ENCODE results near the gene FBXL7. TPM values are rescaled to one million over a fixed set of nuclear protein-coding genes. Genes with fewer than 3 reads are reported as not detected.

The FBXL7 gene
- total and polyA plus RNA-seq, 5 experiments from 2014 or later = not detected

DNA sequence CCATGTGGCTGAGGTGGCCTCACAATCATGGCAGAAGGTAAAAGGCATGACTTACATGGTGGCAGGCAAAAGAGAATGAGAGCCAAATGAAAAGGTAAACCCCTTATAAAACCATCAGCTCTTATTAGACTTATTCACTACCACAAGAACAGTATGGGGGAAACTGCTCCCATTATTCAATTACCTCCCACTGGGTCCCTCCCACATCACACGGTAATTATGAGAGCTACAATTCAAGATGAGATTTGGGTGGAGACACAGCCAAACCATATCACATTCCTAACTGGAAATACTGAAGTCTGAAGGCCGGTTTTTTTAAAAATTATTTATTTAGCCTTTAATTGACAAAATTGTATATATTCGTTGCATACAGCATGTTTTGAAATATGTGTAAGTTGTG lies 28.5 kb downstream of the FBXL7 start:
- POLR2A ChIA-PET = no interaction called here
- H3K36me3 Mint-ChIP-seq = no peaks in the 10 kb centered on the region
- H3K27me3 Mint-ChIP-seq = no peaks in the 10 kb centered on the region
- H3K4me1 Mint-ChIP-seq = no peaks in the 10 kb centered on the region
- H3K4me3 Mint-ChIP-seq = no peak overlapping the region
- DNase-seq (no peak), ATAC-seq (no peak)
- no peak overlapping the region for H3K27ac Mint-ChIP-seq
- peaks cover 5 to 27% (median 8%) of the 10 kb centered on the region in 9 donors for H3K9me3 Mint-ChIP-seq

DNA sequence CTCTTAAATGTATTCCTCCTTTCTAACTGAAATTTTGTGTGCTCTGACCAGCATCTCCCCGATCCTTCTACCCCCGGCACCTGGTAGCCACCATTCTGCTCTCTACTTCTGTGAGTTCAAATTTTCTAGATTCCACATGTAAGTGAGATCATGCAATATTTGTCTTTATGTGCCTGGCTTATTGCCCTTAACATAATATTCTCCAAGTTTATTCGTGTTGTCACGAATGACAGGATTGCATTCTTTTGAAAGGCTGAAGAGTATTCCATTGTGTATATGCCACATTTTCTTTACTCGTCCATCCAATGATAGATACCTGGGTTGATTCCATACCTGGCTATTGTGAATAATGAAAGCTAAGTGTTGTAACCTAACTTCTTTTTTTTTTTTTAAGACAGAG lies 29.0 kb downstream of the FBXL7 start:
- POLR2A ChIA-PET = no interaction called here
- Mint-ChIP-seq H3K27ac (no peak overlapping the region), H3K27me3 (no peaks in the 10 kb centered on the region), H3K36me3 (no peaks in the 10 kb centered on the region), H3K4me1 (no peaks in the 10 kb centered on the region), H3K4me3 (no peak overlapping the region), H3K9me3 (peaks cover 5 to 27% (median 8%) of the 10 kb centered on the region in 9 donors)
- ATAC-seq (no peak), DNase-seq (no peak)

DNA sequence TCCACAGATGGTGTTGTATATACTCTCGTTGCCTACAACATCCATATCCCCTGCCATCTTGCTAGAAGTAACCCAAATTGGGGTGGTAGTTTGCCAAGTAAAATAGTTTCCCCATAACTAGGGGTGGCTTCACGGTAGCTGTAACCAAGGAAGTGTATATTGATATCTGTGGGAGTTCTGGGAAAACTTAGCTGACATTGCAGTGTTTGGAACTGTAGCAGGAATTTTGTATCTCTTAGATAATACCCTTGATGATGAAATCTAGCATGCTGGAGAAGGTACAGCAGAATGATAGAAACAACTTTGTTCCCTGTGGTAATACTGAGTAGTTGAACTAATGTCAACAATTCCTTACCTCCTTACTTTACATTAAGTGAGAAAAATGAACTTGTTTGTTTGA lies 29.8 kb downstream of the FBXL7 start:
- POLR2A ChIA-PET = no interaction called here
- Mint-ChIP-seq H3K4me3 (no peak overlapping the region), H3K9me3 (peaks cover 5 to 34% (median 8%) of the 10 kb centered on the region in 9 donors), H3K27me3 (no peaks in the 10 kb centered on the region), H3K27ac (no peak overlapping the region), H3K4me1 (no peaks in the 10 kb centered on the region), H3K36me3 (no peaks in the 10 kb centered on the region)
- ATAC-seq (no peak), DNase-seq (no peak)

DNA sequence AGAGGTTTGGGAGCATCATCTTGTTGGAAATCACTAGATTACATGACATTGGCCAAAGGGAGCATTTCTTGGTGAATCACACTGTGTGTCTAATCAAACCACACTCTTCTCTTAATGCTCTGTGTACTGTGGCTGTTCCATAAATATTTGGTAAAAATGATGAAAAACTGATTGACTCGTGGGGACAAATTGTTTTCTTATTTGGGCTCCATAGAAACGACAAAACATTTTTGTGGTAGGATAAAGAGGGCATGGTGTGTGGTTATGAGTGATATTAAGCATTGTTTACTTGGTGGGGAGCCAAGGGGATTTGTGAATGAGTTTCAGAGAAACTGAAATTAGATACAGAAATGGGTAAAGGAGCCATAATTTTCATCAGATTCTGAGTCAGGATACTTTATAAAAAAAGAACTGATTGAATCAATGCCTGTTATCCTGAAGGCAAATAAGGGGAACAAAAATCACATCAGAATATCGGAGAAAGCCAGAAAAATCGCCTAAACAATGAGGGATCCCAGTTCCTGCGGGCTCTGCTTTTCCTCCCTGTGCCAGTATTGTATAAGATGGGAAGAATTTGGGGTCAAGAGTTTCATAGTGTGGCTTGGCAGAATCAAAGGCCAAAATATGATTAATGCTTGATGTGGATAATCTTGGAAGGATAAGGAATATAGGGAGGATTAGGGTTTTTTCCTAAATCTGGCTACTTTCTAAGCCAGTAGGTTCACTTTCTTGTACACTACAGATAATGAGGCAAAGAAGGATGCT lies 33.3 kb downstream of the FBXL7 start:
- peaks cover 3 to 45% (median 9%) of the 10 kb centered on the region in 9 donors for H3K9me3 Mint-ChIP-seq
- ATAC-seq = no peak
- DNase-seq = no peak
- no peaks in the 10 kb centered on the region for H3K36me3 Mint-ChIP-seq
- H3K27ac Mint-ChIP-seq = no peak overlapping the region
- POLR2A ChIA-PET = no interaction called here
- no peaks in the 10 kb centered on the region for H3K4me1 Mint-ChIP-seq
- no peak overlapping the region for H3K4me3 Mint-ChIP-seq
- no peaks in the 10 kb centered on the region for H3K27me3 Mint-ChIP-seq

DNA sequence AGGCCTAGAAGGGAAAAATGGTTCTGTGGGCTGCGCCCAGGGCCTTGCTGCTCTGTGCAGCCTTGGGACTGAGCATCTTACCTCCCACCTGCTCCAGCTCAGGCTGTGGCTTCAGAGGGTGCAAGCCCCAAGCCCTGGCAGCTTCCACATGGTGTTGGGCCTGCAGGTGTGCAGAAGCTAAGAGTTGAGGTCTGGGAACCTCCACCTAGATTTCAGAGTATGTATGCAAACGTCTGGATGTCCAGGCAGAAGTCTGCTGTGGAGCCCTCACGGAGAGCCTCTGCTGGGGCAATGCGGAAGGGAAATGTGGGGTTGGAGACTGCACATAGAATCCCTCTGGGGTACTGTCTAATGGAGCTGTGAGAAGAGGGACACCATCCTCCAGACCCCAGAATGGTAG lies 36.0 kb downstream of the FBXL7 start:
- POLR2A ChIA-PET = no interaction called here
- no peak overlapping the region for H3K27ac Mint-ChIP-seq
- H3K9me3 Mint-ChIP-seq = peaks cover 2 to 34% (median 9%) of the 10 kb centered on the region in 9 donors
- no peak overlapping the region for H3K4me3 Mint-ChIP-seq
- no peaks in the 10 kb centered on the region for H3K36me3 Mint-ChIP-seq
- no peaks in the 10 kb centered on the region for H3K27me3 Mint-ChIP-seq
- ATAC-seq (no peak), DNase-seq (no peak)
- H3K4me1 Mint-ChIP-seq = no peaks in the 10 kb centered on the region

DNA sequence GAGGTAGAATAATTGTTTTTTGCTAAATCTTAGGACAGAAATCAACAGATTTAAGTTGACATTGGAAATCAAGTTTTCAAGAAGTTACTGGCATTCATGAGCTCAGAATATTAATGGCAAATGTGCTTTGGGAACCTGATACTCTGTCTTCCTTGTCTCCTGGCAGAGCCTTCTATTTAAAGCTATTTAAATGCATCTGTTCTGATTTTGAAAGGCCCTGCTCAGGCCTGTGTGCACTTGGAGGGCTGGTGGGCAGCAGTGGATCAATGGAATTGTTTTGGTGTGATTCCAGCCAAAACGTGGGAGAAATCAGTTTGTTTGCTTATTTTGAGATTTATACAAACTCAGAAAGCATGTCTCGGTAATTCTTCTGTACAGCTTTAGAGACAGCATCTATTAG lies 38.5 kb downstream of the FBXL7 start:
- DNase-seq (no peak), ATAC-seq (no peak)
- Mint-ChIP-seq H3K27me3 (no peaks in the 10 kb centered on the region), H3K4me1 (no peaks in the 10 kb centered on the region), H3K4me3 (no peak overlapping the region), H3K36me3 (no peaks in the 10 kb centered on the region), H3K9me3 (peaks cover 0 to 23% (median 6%) of the 10 kb centered on the region in 9 donors), H3K27ac (no peak overlapping the region)
- POLR2A ChIA-PET = no interaction called here

DNA sequence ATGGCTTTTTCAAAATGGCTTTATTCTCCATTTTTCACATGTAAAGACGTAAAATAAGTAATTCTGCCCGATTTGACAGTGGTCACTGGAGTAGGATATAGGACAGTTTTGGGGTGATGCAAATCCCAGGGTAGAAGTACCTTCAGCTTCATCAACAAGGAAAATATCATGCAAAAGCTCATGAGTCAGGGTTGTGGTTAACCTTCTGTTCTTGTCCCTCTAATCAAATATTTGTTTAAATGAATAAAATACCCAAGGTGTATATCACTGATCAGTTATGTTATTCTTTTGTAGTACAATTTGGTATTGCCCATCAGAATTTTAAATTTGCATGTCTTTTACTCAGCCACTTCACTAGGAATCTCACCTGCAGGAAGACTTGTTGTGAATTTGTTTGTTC lies 40.0 kb downstream of the FBXL7 start:
- H3K9me3 Mint-ChIP-seq = peaks cover 0 to 15% (median 6%) of the 10 kb centered on the region in 9 donors
- DNase-seq (no peak), ATAC-seq (no peak)
- H3K36me3 Mint-ChIP-seq = no peaks in the 10 kb centered on the region
- H3K4me1 Mint-ChIP-seq = no peaks in the 10 kb centered on the region
- H3K27ac Mint-ChIP-seq = no peak overlapping the region
- no peak overlapping the region for H3K4me3 Mint-ChIP-seq
- POLR2A ChIA-PET = no interaction called here
- no peaks in the 10 kb centered on the region for H3K27me3 Mint-ChIP-seq

DNA sequence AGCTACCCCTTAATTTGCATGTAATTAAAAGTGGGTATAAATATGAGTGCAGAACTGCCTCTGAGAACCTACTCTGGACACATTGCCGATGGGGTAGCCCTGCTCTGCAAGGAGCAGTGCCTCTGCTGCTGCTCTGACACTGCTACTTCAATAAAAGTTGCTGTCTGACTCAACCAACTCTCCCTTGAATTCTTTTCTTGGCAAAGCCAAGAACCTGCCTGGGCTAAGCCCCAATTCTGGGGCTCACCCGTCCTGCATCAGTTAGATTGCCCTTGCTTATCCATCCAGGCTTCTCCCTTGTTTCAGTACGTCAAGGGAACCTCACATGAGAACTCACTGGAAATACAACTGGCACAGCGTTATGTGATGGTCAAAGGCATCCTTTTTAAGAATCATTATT lies 44.1 kb downstream of the FBXL7 start:
- H3K27ac Mint-ChIP-seq = no peak overlapping the region

DNA sequence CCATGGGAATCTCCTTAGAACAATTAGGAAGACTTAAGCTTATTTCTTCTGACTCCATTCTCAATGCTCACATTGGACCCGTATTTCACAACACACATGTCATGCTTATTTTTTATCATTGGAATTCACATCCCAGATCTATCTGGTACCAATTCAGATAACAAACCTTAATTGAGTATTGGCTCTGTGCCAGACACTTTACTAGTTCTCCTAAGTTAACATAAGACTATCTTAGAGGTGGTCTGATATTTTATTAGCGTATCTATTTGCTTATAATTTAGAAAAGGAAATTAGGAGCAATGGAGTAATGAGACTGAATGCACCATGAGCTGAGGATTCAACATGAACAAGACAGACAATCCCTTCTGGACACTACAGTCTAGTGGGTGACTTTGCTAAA lies 45.1 kb downstream of the FBXL7 start:
- Mint-ChIP-seq H3K4me3 (no peak overlapping the region), H3K27me3 (peaks cover 0 to 3% (median 0%) of the 10 kb centered on the region in 5 donors)

More for the DNA sequence above, 44.1 kb downstream of the FBXL7 start:
- Mint-ChIP-seq H3K4me1 (no peaks in the 10 kb centered on the region), H3K9me3 (peaks cover 0 to 4% (median 0%) of the 10 kb centered on the region in 9 donors), H3K27me3 (peaks cover 0 to 3% (median 0%) of the 10 kb centered on the region in 5 donors), H3K4me3 (no peak overlapping the region), H3K36me3 (no peaks in the 10 kb centered on the region)
- no peak for DNase-seq
- ATAC-seq = no peak
- POLR2A ChIA-PET = no interaction called here

DNA sequence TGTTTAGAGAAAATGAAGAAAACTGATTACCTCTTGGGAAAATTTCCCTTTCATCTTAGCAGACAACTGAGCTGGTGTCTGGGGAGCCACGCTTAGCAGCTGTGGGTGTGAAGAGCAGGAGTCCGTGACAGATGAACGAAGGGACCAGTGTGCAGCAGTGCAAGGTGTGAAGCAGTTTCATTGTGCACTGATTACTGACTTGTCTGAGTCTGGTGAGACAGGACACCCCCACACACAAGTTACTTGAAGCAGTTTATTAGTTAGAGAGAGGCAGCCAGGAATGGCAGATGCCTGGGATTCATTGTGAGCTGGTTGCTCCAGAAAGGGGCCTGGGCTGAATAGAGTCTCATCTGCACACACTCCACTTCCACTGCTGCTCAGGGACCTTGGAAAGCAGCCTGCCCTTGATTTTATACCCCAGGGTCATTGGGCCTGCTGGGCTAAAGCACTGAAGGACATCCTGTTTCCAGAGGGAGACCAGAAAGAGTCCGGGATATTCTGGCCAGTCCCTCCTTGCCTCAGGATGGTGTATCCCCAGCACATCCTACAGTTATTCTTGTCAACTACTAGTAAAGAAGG lies 47.4 kb downstream of the FBXL7 start:
- Mint-ChIP-seq H3K27ac (no peak overlapping the region), H3K27me3 (peaks cover 0 to 3% (median 0%) of the 10 kb centered on the region in 5 donors), H3K4me3 (no peak overlapping the region), H3K9me3 (peaks cover 0 to 8% (median 2%) of the 10 kb centered on the region in 9 donors), H3K36me3 (no peaks in the 10 kb centered on the region), H3K4me1 (no peaks in the 10 kb centered on the region)
- no peak for DNase-seq
- ATAC-seq = no peak
- POLR2A ChIA-PET = no interaction called here

More for the DNA sequence above, 45.1 kb downstream of the FBXL7 start:
- H3K9me3 Mint-ChIP-seq = peaks cover 0 to 4% (median 0%) of the 10 kb centered on the region in 9 donors
- no peak overlapping the region for H3K27ac Mint-ChIP-seq
- H3K4me1 Mint-ChIP-seq = no peaks in the 10 kb centered on the region
- no peaks in the 10 kb centered on the region for H3K36me3 Mint-ChIP-seq
- DNase-seq (no peak), ATAC-seq (no peak)
- POLR2A ChIA-PET = no interaction called here

DNA sequence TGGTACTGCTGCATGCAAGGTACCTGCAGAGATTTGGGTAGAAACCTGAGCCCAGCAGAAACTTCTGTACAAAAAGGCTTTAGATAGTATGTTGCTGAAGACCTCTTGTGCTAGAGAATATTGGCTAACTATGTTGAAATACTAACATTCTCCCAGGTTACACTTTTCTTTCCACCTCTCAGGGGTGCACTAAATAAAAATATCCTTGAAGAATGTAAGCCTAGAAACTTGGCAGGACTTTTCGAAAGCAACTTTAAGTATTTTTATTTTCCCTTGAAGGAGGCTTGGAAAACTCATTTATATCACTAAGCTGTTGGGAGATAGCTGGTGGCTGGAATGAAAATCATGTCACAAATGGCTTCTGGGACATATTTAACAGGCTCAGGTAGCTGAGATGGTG lies 50.0 kb downstream of the FBXL7 start:
- Mint-ChIP-seq H3K4me1 (no peaks in the 10 kb centered on the region), H3K4me3 (no peak overlapping the region), H3K9me3 (peaks cover 0 to 20% (median 2%) of the 10 kb centered on the region in 9 donors), H3K27ac (no peak overlapping the region), H3K27me3 (peaks cover 0 to 3% (median 0%) of the 10 kb centered on the region in 5 donors), H3K36me3 (no peaks in the 10 kb centered on the region)
- DNase-seq = no peak
- ATAC-seq = no peak
- POLR2A ChIA-PET = no interaction called here

DNA sequence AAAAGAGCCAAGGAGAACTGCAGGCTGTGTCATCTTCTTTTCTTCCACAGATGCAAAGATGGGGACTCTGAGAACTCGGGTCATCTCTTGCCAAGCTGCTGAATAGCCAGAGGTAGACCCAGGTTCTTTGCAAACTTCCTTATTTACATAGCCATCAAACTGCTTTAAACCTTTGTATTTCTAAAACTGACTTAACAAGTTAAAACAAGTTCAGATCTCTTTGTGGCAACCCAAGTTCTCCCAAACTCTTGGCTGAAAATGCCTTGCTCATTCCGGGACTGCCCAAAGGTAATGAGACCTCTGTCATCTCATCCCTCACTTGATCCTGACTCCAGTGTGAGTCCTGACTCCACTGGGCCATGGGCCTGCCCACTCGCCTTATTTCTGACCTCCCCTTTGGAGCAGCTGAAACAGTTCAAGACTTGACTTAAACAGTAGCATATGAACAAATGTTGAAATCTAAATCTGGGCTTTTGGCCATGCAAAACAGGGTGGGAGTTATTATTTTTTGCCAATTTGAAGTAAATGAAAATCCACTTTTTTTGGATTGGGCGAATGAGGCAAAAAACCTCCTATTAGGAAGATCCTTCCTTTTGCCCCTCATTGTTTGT lies 50.6 kb downstream of the FBXL7 start:
- no peaks in the 10 kb centered on the region for H3K4me1 Mint-ChIP-seq
- ATAC-seq (no peak), DNase-seq (no peak)
- peaks cover 0 to 20% (median 2%) of the 10 kb centered on the region in 9 donors for H3K9me3 Mint-ChIP-seq
- H3K4me3 Mint-ChIP-seq = no peak overlapping the region
- POLR2A ChIA-PET = no interaction called here
- no peak overlapping the region for H3K27ac Mint-ChIP-seq
- H3K27me3 Mint-ChIP-seq = peaks cover 0 to 3% (median 0%) of the 10 kb centered on the region in 5 donors
- H3K36me3 Mint-ChIP-seq = no peaks in the 10 kb centered on the region

DNA sequence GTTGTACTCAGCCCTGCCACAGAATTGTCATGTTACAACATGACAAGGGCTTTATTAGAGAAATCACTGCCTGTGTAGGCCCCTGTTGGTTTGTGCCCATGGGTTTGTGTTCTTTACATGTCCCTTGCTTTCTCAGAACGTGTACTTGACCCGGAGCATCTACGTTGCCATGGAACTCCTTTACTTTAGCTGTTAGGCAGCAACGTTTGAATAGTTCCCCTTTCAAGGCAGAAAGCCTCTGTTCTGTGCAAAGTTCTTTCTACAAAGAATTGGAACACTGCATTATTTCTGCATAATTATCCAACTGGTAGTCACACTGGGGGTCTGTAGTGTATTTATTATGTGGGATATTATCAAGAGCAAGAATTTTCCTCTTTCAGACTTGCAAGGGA lies 51.1 kb downstream of the FBXL7 start:
- Mint-ChIP-seq H3K4me3 (no peak overlapping the region), H3K27ac (no peak overlapping the region), H3K27me3 (peaks cover 0 to 3% (median 0%) of the 10 kb centered on the region in 5 donors), H3K4me1 (no peaks in the 10 kb centered on the region), H3K9me3 (peaks cover 0 to 20% (median 2%) of the 10 kb centered on the region in 9 donors), H3K36me3 (no peaks in the 10 kb centered on the region)
- POLR2A ChIA-PET = no interaction called here
- DNase-seq = no peak
- ATAC-seq = no peak
